Fibroblast of skin of back (primary cell): ENCODE measurements around the gene EFNA2.
"Not testable (repeated sequence)": the region's sequence is repeated elsewhere in the genome, so short reads cannot be mapped to it uniquely, and the experiment has no call there.

Experiments
- DNase-seq: peaks from one replicate; pipeline ENCODE4 v3.0.0-alpha.2; 2013

Gene EFNA2

GRCh38 chr19:1322198-1322981 lies 36.7 kb downstream of the EFNA2 start:
- DNase-seq = no peak

DNA sequence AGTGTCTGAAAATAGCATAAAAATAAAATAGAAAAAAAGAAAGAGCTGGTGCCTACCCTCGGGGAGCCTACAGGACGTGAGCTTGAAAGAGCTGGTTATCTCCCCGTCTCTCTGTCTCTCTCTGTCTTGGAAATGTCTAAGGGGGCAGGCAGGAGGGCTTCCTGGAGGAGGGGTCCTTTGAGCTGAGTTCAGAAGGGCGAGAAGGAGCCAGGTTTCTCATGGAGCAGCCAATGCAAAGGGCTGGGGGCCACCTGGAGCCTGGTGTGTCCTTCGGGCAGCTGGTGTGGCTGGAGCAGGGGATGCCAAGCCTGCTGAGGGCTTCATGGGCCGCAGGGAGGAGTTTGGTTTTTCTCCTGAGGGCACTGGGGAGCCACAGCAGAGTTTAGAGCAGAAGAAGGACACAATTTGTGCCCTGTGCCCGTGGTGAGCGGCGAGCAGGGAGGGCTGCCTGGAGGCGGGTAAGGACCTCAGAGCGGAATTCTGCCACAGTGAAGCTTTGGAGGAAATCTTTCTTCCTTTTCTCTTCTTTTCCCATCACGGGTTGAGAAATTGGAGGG lies 38.7 kb downstream of the EFNA2 start:
- no peak for DNase-seq

GRCh38 chr19:1324806-1325567 lies 39.3 kb downstream of the EFNA2 start:
- DNase-seq = peak; percentile 88

GRCh38 chr19:1325568-1326294 lies 40.1 kb downstream of the EFNA2 start:
- DNase-seq = no peak

DNA sequence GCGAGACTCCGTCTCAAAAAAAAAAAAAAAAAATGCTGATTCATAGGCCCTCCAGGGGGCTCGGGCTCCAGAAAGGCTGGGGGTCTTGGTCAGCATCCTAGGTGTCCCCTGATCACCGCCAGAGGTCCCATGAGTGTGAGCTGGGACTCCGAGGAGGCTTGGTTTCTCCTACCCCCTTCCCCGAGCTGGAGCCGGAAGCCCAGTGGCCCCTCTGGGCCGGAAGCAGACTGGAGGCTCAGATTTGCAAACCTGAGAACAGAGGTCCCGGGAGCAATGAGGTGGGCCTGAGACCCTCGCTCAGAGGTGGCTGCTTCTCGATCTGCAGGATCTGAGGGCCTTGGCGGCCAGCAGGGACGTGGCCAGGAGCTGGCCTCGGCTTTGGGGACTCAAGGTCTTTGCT lies 41.5 kb downstream of the EFNA2 start:
- DNase-seq = no peak

- DNase-seq = not testable (repeated sequence)
Measured at GRCh38 chr19:1332208-1332607, 46.5 kb downstream of the EFNA2 start.

DNA sequence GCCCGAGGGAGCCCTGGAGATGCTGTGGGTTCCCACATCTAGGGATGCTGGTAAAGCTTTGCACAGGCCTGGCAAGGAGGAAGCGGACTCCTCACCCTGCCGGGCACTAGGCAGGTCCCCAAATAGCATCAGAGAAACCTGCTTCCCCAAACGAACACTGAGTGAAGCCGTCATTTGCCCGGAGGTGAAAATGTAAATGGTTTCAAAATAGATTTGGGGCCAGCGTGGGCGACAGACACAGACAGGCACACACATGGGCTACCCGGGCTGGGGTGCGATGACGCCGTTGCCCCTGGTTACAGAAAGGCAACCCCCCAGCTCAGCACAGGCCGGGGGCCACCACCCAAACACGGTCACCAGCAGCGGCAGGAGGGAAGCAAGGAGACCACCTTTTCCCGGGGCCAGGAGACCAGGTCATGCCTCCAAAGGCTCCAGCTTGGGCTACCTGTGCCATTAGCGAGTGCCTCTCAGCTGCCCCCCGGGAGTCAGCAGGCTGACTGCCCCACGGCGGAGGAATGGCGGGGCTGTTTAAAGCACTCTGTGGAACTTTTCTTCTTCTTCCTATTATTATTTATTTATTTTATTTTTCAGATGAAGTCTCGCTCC lies 50.5 kb downstream of the EFNA2 start:
- no peak for DNase-seq

GRCh38 chr19:1340681-1341469 lies 55.2 kb downstream of the EFNA2 start:
- no peak for DNase-seq

DNA sequence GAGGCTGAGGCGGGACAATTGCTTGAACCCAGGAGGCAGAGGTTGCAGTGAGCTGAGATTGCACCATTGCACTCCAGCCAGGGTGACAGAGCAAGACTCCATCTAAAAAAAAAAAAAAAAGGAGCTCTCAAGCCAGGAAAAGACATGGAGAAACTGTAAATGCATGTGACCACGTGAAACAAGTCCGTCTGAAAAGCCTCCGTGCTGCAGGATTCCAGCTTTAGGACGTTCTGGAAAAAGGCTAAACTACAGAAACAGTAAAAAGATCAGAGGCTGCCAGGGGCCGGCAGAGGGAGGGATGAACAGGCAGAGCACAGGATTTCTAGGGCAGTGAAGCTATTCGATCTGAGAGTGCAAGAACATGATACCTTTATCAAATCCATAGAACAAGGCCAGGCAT lies 57.4 kb downstream of the EFNA2 start:
- DNase-seq = no peak

- DNase-seq = no peak
Measured at GRCh38 chr19:1349211-1349610, 63.5 kb downstream of the EFNA2 start.

DNA sequence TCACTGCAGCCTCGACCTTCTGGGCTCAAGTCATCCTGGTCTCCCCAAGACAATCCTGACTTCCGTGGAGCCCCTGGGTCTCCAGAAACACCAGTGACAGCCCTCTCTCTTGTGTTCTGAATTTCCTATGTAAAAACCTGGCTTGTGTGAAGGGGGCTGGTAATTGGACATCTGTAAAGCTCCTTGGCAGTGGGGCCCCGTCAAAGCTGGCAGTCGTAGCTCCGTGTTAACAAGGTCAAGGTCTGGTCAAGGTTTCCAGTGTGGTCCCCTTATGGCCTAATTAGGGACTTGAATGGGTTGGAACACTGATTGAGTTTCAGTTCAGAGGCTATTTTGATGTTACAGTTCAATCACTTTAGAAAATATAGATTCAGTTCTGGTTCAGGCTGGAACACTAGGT lies 65.2 kb downstream of the EFNA2 start:
- no peak for DNase-seq
